GM19372 (cell line): Measurements from ENCODE around the gene C4BPB.
"Not testable (repeated sequence)": the region's sequence is repeated elsewhere in the genome, so short reads cannot be mapped to it uniquely, and the experiment has no call there.

Experiments
- ATAC-seq: cut with Tn5 transposase; IDR thresholded peaks from one replicate; pipeline ENCODE4 v1.9.1; 2021; ENCODE audit warnings: mild to moderate bottlenecking, low read depth, moderate library complexity; ENCODE audit not compliant: unreplicated experiment

The C4BPB gene, protein sequence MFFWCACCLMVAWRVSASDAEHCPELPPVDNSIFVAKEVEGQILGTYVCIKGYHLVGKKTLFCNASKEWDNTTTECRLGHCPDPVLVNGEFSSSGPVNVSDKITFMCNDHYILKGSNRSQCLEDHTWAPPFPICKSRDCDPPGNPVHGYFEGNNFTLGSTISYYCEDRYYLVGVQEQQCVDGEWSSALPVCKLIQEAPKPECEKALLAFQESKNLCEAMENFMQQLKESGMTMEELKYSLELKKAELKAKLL

GRCh38 chr1:207088701-207089626 is at the start of gene C4BPB:
Gene C4BPB (plus strand): TSS chr1:207088860. CDS start chr1:207089532, 672 bp downstream.
- ATAC-seq: no peak

DNA sequence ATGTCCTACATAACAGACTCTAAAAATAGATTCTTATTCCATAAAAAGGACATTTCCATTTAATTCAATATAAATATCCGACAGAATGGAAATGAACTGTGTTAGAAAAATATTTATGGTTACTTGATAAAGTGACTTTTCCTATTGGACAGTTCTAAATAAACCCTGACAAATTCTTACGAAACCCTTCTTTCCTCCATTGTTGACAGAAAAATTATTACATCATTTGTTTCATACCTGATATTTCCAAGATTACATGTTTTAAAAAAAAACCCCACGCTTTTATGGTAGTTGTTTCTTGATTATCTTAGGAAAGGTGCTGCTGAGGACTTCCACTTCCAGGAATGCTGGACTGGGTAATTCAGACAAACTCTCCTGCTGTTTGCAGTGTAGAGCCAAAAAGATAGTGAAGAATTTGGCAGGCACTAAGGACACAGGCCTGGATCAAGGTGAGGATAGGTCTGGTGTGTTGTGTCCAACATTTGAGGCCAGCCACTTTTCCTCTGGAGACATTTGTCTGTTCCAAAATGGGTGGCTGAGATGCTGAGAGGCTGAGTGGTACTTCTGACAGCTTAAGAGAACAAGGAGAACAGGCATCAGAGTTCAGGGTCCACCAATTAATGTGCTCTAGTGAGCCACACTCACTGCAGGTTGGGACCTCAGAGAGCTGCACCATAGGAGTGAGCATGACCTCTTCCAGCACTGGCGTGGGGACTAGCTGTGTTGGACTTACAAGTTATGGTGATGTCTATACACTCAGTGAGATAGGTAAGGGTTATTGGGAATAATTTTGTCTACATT is 49.1 kb upstream of the C4BPB start:
- no peak for ATAC-seq

DNA sequence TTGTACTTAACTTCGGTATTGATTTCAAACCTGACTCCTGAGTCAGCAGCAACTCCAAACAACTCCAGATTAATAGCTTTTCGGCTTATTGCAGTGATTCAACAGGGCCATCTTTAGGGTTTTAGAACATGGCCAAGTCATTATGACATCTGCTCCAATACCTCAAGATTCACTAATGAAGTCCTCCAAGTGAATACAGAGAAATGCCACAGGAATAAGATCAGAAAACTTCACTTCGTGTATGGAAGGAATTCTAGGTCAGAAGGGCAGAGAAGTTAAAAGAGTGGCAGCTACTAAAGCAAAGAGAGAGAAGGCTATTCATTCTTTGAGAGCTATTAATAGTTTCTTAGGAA is 48.5 kb upstream of the C4BPB start:
- ATAC-seq: no peak

GRCh38 chr1:207041397-207041796 is 47.3 kb upstream of the C4BPB start:
- ATAC-seq: not testable (repeated sequence)

GRCh38 chr1:207045453-207045852 is 43.2 kb upstream of the C4BPB start:
- ATAC-seq: no peak

DNA sequence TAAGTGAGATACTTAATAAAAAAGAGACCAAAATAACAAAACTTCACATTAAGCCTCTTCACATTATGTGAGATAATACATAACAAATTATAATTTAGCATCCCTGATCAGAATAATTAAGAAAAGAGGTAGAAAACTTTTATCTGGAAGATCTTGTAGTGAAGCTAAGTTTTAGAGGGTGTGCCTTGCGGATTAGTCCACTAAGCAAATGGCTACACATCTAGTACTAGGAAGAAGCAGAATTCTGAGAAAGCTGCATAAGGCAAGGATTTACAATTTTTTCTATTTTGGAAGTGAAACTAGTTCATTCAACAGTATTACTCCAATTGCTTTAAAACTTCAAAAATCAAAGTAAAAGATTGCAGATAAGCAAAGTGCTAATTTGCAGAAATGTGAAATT is 41.2 kb upstream of the C4BPB start:
- no peak for ATAC-seq

GRCh38 chr1:207048041-207048440 is 40.6 kb upstream of the C4BPB start:
- ATAC-seq: no peak

- no peak for ATAC-seq
These were observed 39.6 kb upstream of the C4BPB start for GRCh38 chr1:207049054-207049453.

GRCh38 chr1:207049514-207049913 is 39.1 kb upstream of the C4BPB start:
- ATAC-seq: no peak

DNA sequence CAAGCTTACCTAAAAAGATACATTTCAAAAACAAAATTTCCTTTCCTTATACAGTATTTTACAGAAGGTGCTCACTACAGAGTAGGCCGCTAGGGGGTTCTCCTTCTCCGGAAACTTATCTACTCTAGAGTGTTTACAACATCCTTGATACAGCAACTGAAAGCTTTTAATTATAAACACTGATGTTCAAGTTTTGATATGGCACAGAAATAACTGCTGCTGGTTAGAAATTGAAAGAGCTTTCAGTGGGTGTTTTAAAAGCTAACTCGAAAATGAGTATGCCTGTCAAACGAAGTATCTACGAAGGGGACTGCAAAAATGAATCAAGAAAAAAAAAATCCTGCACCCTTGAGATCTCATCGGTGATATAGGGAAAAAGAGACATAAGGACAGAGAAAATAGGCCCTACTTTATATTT is 38.7 kb upstream of the C4BPB start:
- ATAC-seq: peak; percentile 30

DNA sequence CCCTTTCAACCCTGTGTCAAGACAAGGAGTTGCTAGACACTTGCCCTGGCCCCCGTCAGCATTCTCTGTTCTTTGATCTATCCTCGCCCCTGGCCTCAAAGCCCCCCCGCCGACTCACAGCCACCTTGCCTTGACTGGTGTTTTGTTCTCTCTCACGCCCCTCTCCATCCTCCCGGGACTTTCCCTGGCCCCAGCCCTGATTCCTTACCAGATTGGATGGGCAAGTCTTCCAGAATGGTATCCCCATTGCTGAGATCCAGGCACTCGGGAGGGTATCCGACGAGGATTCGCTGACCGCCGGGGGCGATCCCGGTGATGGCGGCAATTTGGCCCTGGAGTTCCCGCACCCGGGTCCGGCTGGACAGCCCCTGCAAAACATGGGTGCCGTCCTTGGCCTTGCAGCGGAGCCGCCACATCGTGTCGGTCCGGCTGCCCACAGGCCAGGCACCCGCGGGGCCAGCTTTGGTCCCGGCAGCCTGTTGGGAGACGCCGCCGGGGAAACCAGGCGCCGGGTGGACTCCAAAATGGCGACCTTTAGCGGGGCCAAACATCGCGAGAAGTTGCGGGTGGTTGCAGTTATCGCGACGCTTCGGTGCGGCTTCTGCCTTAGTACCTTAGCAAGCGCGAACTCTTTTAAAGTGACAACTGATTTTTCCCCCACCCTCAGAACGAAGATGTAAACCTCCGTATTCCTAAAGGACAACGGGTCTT is 38.0 kb upstream of the C4BPB start:
- peak; percentile 53 for ATAC-seq

DNA sequence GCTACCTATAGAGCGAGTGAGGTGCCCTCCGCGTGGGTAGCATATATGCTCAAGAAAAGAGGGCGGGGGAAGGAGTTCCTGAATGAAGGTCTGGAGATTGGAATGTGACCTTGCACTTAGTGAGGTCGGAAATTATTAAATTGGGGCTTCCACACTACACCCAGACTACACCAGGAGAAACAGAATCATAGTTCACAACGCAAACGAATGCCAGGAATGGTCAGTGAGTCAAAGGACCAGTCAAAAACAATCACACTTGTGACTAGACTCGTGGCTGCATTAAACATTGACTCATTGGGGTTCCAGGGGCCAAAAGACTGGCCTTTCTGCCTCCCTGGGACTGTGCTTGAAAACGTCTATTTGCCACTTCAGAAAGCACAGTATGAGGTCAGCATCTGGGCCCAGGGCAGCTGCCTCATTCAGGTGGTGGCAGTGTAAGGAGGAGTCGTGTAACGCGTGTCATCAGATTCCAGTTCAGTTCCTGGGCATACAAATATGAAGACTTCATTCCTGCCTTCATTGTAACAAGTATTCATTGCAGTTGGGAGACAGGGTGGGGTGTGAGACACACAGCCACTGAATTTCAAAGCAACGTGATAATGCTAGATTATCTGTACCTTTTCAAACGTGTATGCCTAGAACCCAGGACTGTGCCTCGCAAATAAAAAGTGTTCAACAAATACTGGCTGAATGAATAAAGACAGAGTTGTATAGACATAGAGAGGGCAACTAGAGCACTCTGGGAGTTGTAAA is 37.3 kb upstream of the C4BPB start, which contains the start of gene YOD1:
Gene YOD1 (minus strand): TSS at position 18 of the 753 bp plus-strand sequence. CDS start 178 bp downstream, outside the sequence.
- no peak for ATAC-seq

GRCh38 chr1:207052911-207053769 is 35.5 kb upstream of the C4BPB start, which contains the start of gene PFKFB2:
Gene PFKFB2 (plus strand): TSS chr1:207053275. CDS start chr1:207054718, 1,443 bp downstream.
- peak; percentile 76 for ATAC-seq

- ATAC-seq: no peak
These were observed 34.2 kb upstream of the C4BPB start for GRCh38 chr1:207054491-207054890.

- no peak for ATAC-seq
These were observed 33.2 kb upstream of the C4BPB start for GRCh38 chr1:207055386-207056001.

- ATAC-seq: no peak
These were observed 32.0 kb upstream of the C4BPB start for GRCh38 chr1:207056673-207057072.

GRCh38 chr1:207058252-207058651 is 30.4 kb upstream of the C4BPB start:
- ATAC-seq: no peak
